SK-N-SH (cell line): ENCODE results near the gene SOX11.

ENCODE experiments used
- CTCF ChIP-seq: fragments of 200-600 bp; sonication (generic); IDR thresholded peaks from 2 replicates; pipeline ENCODE4 v1.6.1; 2017; ENCODE audit warnings: antibody characterized with exemption, mild to moderate bottlenecking, moderate library complexity
- EP300 ChIP-seq, 2 experiments: IDR thresholded peaks; 2 replicates each; pipeline versions ENCODE4 v1.4.0 to v1.6.1; 2012; ENCODE audit warnings: borderline replicate concordance in 1 of 2, low read depth in 1 of 2, low read length in 1 of 2
- EZH2phosphoT487 ChIP-seq: fragments of 200-600 bp; sonication (generic); IDR thresholded peaks from 2 replicates; pipeline ENCODE4 v1.6.1; 2017; ENCODE audit warnings: low read depth, mixed run types, mild to moderate bottlenecking, antibody characterized with exemption, moderate library complexity, borderline replicate concordance
- FOXJ3 ChIP-seq: sonication (generic); formaldehyde crosslinking; IDR thresholded peaks from 2 replicates; pipeline ENCODE4 v1.5.1; 2020; ENCODE audit warnings: mild to moderate bottlenecking, missing genetic modification reagents
- FOXM1 ChIP-seq: IDR thresholded peaks from 2 replicates; pipeline ENCODE4 v1.4.0; 2012; ENCODE audit warnings: low read depth, mild to moderate bottlenecking
- MAX ChIP-seq: IDR thresholded peaks from 2 replicates; pipeline ENCODE4 v1.4.0; 2012; ENCODE audit warnings: low read depth
- NRF1 ChIP-seq: IDR thresholded peaks from 2 replicates; pipeline ENCODE4 v1.6.1; 2012; ENCODE audit warnings: low read depth, mild to moderate bottlenecking, low read length
- RCOR1 ChIP-seq: fragments of 150-350 bp; IDR thresholded peaks from 2 replicates; pipeline ENCODE4 v1.6.1; 2017; ENCODE audit warnings: antibody characterized with exemption, low read length
- REST ChIP-seq: IDR thresholded peaks from 2 replicates; pipeline ENCODE4 v1.6.1; 2012; ENCODE audit warnings: mild to moderate bottlenecking, low read depth, low read length, moderate library complexity
- TEAD4 ChIP-seq: IDR thresholded peaks from 2 replicates; pipeline ENCODE4 v1.4.0; 2012; ENCODE audit warnings: mild to moderate bottlenecking, borderline replicate concordance; ENCODE audit not compliant: insufficient read depth

- no peak for TF ChIP-seq NRF1
- peak; percentile 21; the same call in 1 of the 2 replicates for TF ChIP-seq CTCF
- peak; percentile 67; the same call in 1 of the 2 replicates for TF ChIP-seq FOXM1
- 0 out of 2 replicates have a peak, but pooled peaks have one; percentile 65 for TF ChIP-seq FOXJ3 (CRISPR knock-in tag)
- TF ChIP-seq MAX, result peak; percentile 66
- no peak for TF ChIP-seq EZH2phosphoT487
- peak; percentile 6; the same call in 1 of the 2 replicates for TF ChIP-seq RCOR1
- TF ChIP-seq TEAD4, result no peak
- TF ChIP-seq EP300 (IDR thresholded peaks at IDR 0.05; ENCODE audit: borderline replicate concordance in 1 of 2, low read depth in 1 of 2, low read length in 1 of 2), result no peak
- TF ChIP-seq REST, result no peak
Observed at GRCh38 chr2:5695654-5696403, 3.6 kb downstream of the SOX11 start.
